ENCODE data around the gene PRR7. TPM values are rescaled to one million over a fixed set of nuclear protein-coding genes. Genes with fewer than 3 reads are reported as not detected.
A peak's percentile ranks its signal among the peaks of the same experiment; 100 is the strongest.

Gene PRR7
- polyA plus RNA-seq, 1 donor from 2014 or later, result 46.6 TPM

DNA sequence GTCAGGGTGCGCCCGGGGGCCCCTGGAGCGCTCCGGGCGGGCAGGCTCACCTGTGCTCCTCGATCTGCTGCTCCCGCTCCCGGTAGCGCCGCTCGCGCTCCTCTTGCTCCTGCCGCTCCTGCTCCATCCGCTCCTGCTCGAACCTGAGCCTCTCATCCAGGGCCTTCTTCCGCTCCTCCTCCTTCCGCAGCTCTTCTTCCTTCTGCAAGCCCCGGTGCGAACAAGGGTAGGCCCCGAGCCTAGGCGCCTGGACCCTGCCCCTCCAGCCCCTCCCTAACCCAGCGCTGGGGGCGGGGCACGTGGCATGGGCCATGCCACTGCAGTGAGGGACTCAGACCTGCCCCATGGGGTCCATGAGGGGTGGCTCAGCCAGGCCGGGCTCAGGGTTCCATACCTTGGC, 20.2 kb downstream of the PRR7 start:
- H3K4me2 ChIP-seq (ENCODE audit: low read length), result no peak overlapping the region
- no peaks in the 10 kb centered on the region for H3K9me3 ChIP-seq (ENCODE audit: low read length)
- H4K20me1 ChIP-seq (ENCODE audit: insufficient read depth), result peaks cover 37% of the 10 kb centered on the region
- no peaks in the 10 kb centered on the region for H3K27me3 ChIP-seq (ENCODE audit: insufficient read depth, low read depth, low read length)
- no peak overlapping the region for H2AFZ ChIP-seq (ENCODE audit: low read depth, low read length)
- H3K79me2 ChIP-seq (replicated peaks; ENCODE audit: insufficient read depth, low read length), result peaks cover 68% of the 10 kb centered on the region
- no peak overlapping the region for H3K9ac ChIP-seq (ENCODE audit: low read length)
- H3K27ac ChIP-seq (ENCODE audit: low read length), result no peak overlapping the region
- TF ChIP-seq RAD21 (conservative IDR thresholded peaks at IDR 0.05), result no peak
- TF ChIP-seq POLR2AphosphoS5 (IDR thresholded peaks at IDR 0.05), result peak; percentile 24
- peaks cover 14% of the 10 kb centered on the region for H3K36me3 ChIP-seq (ENCODE audit: insufficient read depth, low read length)
- H3K9me2 ChIP-seq (ENCODE audit: insufficient read depth, low read length), result no peaks in the 10 kb centered on the region
- no peak overlapping the region for H3K4me3 ChIP-seq (ENCODE audit: low read length)
- peaks cover 4% of the 10 kb centered on the region for H3F3A ChIP-seq (ENCODE audit: insufficient read depth, low read length, poor library complexity, severe bottlenecking)

DNA sequence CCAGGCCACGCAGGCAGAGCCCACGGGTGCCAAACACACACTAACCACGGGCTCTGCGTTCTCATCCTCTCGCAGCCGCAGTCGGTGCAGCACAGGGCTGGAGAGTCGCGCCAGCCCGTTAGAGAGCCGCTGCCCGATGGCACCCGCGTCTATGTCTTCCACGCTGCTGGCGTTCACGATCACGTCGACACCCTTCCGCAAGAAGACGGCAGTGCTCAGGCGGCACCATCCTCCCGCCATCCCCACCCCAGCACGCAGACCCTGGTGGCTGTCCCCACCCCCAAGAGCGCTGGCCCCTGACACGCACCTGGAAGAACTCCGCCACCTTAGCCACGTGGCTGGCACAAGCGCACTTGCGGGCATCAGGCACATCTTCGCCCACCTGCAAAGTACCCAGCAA, 20.8 kb downstream of the PRR7 start:
- no peak overlapping the region for H2AFZ ChIP-seq (ENCODE audit: low read depth, low read length)
- H3K27me3 ChIP-seq (ENCODE audit: insufficient read depth, low read depth, low read length), result no peaks in the 10 kb centered on the region
- H3K4me2 ChIP-seq (ENCODE audit: low read length), result no peak overlapping the region
- no peak overlapping the region for H3K9ac ChIP-seq (ENCODE audit: low read length)
- peaks cover 70% of the 10 kb centered on the region for H3K79me2 ChIP-seq (replicated peaks; ENCODE audit: insufficient read depth, low read length)
- peaks cover 40% of the 10 kb centered on the region for H4K20me1 ChIP-seq (ENCODE audit: insufficient read depth)
- peaks cover 4% of the 10 kb centered on the region for H3F3A ChIP-seq (ENCODE audit: insufficient read depth, low read length, poor library complexity, severe bottlenecking)
- H3K36me3 ChIP-seq (ENCODE audit: insufficient read depth, low read length), result peaks cover 14% of the 10 kb centered on the region
- TF ChIP-seq, protein P1, sequence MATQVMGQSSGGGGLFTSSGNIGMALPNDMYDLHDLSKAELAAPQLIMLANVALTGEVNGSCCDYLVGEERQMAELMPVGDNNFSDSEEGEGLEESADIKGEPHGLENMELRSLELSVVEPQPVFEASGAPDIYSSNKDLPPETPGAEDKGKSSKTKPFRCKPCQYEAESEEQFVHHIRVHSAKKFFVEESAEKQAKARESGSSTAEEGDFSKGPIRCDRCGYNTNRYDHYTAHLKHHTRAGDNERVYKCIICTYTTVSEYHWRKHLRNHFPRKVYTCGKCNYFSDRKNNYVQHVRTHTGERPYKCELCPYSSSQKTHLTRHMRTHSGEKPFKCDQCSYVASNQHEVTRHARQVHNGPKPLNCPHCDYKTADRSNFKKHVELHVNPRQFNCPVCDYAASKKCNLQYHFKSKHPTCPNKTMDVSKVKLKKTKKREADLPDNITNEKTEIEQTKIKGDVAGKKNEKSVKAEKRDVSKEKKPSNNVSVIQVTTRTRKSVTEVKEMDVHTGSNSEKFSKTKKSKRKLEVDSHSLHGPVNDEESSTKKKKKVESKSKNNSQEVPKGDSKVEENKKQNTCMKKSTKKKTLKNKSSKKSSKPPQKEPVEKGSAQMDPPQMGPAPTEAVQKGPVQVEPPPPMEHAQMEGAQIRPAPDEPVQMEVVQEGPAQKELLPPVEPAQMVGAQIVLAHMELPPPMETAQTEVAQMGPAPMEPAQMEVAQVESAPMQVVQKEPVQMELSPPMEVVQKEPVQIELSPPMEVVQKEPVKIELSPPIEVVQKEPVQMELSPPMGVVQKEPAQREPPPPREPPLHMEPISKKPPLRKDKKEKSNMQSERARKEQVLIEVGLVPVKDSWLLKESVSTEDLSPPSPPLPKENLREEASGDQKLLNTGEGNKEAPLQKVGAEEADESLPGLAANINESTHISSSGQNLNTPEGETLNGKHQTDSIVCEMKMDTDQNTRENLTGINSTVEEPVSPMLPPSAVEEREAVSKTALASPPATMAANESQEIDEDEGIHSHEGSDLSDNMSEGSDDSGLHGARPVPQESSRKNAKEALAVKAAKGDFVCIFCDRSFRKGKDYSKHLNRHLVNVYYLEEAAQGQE (IDR thresholded peaks at IDR 0.05; ENCODE audit: borderline replicate concordance), result no peak
- TF ChIP-seq, protein P2, sequence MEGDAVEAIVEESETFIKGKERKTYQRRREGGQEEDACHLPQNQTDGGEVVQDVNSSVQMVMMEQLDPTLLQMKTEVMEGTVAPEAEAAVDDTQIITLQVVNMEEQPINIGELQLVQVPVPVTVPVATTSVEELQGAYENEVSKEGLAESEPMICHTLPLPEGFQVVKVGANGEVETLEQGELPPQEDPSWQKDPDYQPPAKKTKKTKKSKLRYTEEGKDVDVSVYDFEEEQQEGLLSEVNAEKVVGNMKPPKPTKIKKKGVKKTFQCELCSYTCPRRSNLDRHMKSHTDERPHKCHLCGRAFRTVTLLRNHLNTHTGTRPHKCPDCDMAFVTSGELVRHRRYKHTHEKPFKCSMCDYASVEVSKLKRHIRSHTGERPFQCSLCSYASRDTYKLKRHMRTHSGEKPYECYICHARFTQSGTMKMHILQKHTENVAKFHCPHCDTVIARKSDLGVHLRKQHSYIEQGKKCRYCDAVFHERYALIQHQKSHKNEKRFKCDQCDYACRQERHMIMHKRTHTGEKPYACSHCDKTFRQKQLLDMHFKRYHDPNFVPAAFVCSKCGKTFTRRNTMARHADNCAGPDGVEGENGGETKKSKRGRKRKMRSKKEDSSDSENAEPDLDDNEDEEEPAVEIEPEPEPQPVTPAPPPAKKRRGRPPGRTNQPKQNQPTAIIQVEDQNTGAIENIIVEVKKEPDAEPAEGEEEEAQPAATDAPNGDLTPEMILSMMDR (IDR thresholded peaks at IDR 0.05; ENCODE audit: poor library complexity, severe bottlenecking), result no peak
- TF ChIP-seq POLR2AphosphoS5 (IDR thresholded peaks at IDR 0.05), result no peak
- no peak for TF ChIP-seq EZH2 (IDR thresholded peaks at IDR 0.05; ENCODE audit: borderline replicate concordance, insufficient read depth, low read length, poor library complexity, severe bottlenecking)
- TF ChIP-seq RAD21 (conservative IDR thresholded peaks at IDR 0.05), result no peak
- H3K9me3 ChIP-seq (ENCODE audit: low read length), result no peaks in the 10 kb centered on the region
- no peak overlapping the region for H3K27ac ChIP-seq (ENCODE audit: low read length)
- H3K4me3 ChIP-seq (ENCODE audit: low read length), result no peak overlapping the region
- no peaks in the 10 kb centered on the region for H3K9me2 ChIP-seq (ENCODE audit: insufficient read depth, low read length)

DNA sequence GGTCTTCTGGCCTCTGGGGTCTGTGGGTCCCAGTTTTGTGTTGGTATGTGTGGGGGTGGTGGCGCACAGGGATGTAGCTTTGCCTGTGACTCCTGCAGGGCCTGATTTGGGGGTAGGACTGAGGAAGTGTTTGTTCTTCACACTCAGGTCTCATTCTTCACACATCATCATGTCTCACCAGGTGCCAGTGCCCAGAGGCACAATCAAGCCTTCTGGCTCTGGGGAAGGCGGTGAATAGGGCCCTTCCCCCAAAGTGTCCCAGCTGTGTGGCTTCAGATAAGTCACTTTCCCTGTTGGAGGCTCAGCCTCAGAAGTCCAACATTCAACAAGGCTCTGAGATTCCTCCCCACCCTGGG, 21.7 kb downstream of the PRR7 start:
- Histone ChIP-seq H2AFZ (ENCODE audit: low read depth, low read length) (no peak overlapping the region), H3K4me2 (ENCODE audit: low read length) (no peak overlapping the region), H3K4me3 (ENCODE audit: low read length) (peak overlapping the region; percentile 98), H3K9me2 (ENCODE audit: insufficient read depth, low read length) (no peaks in the 10 kb centered on the region), H3K36me3 (ENCODE audit: insufficient read depth, low read length) (peaks cover 14% of the 10 kb centered on the region), H4K20me1 (ENCODE audit: insufficient read depth) (peaks cover 39% of the 10 kb centered on the region), H3K9me3 (ENCODE audit: low read length) (no peaks in the 10 kb centered on the region), H3K9ac (ENCODE audit: low read length) (peak overlapping the region; percentile 98), H3K27me3 (ENCODE audit: insufficient read depth, low read depth, low read length) (no peaks in the 10 kb centered on the region), H3K27ac (ENCODE audit: low read length) (peak overlapping the region; percentile 92), H3K79me2 (replicated peaks; ENCODE audit: insufficient read depth, low read length) (peaks cover 73% of the 10 kb centered on the region), H3F3A (ENCODE audit: insufficient read depth, low read length, poor library complexity, severe bottlenecking) (peaks cover 4% of the 10 kb centered on the region)
- TF ChIP-seq, protein P2 (IDR thresholded peaks at IDR 0.05; ENCODE audit: poor library complexity, severe bottlenecking), result no peak
- TF ChIP-seq POLR2AphosphoS5 (IDR thresholded peaks at IDR 0.05) (no peak), TAF1 (IDR thresholded peaks at IDR 0.05; ENCODE audit: low read depth) (no peak), EP300 (conservative IDR thresholded peaks at IDR 0.05; ENCODE audit: poor library complexity, severe bottlenecking) (no peak)
